HCT116 (cell line): ENCODE data around the gene KCNH3.

Source experiments
- CBX3 ChIP-seq: IDR thresholded peaks from 2 replicates; pipeline ENCODE4 v1.6.1; 2012; ENCODE audit warnings: low read depth
- CTCF ChIP-seq, 3 experiments: fragments of 200-600 bp in 1 of 3; sonication (generic) in 1 of 3; IDR thresholded peaks in 2 of 3; conservative IDR thresholded peaks in 1 of 3; 2 replicates each; pipeline ENCODE4 v1.5.1; 2012 to 2017; ENCODE audit warnings: low read depth in 2 of 3, low read length in 2 of 3, antibody characterized with exemption in 1 of 3, borderline replicate concordance in 1 of 3, control low read depth in 1 of 3, mild to moderate bottlenecking in 1 of 3, mixed read lengths in 1 of 3, mixed run types in 1 of 3, moderate library complexity in 1 of 3; ENCODE audit not compliant: insufficient read depth in 1 of 3
- EGR1 ChIP-seq: IDR thresholded peaks from 2 replicates; pipeline ENCODE4 v1.6.1; 2012; ENCODE audit warnings: low read depth
- EZH2 ChIP-seq: fragments of 200-600 bp; sonication (generic); IDR thresholded peaks from 2 replicates; pipeline ENCODE4 v1.6.1; 2017; ENCODE audit warnings: antibody characterized with exemption, mixed run types
- EZH2phosphoT487 ChIP-seq: fragments of 200-600 bp; IDR thresholded peaks from 2 replicates; pipeline ENCODE4 v1.6.1; 2018; ENCODE audit warnings: antibody characterized with exemption, borderline replicate concordance
- JUND ChIP-seq: IDR thresholded peaks from 2 replicates; pipeline ENCODE4 v1.6.1; 2012
- POLR2A ChIP-seq: IDR thresholded peaks from 2 replicates; pipeline ENCODE4 v1.7.0; 2011; ENCODE audit warnings: borderline replicate concordance; ENCODE audit not compliant: insufficient read depth, insufficient read length; ENCODE audit errors: extremely low read depth
- POLR2AphosphoS5 ChIP-seq: IDR thresholded peaks from 2 replicates; pipeline ENCODE4 v1.6.1; 2011; ENCODE audit warnings: mild to moderate bottlenecking, low read depth, low read length, moderate library complexity
- RAD21 ChIP-seq: IDR thresholded peaks from 2 replicates; pipeline ENCODE4 v1.6.1; 2012; ENCODE audit warnings: low read depth, mild to moderate bottlenecking
- REST ChIP-seq: IDR thresholded peaks from 2 replicates; pipeline ENCODE4 v1.6.1; 2012; ENCODE audit warnings: low read depth
- YY1 ChIP-seq: IDR thresholded peaks from 2 replicates; pipeline ENCODE4 v1.6.1; 2011; ENCODE audit warnings: low read length, low read depth, moderate library complexity, mild to moderate bottlenecking; ENCODE audit not compliant: insufficient replicate concordance; ENCODE audit errors: extremely low read depth
- TF ChIP-seq, protein P1 (sequence below): IDR thresholded peaks from 2 replicates; pipeline ENCODE4 v1.6.1; 2012

DNA sequence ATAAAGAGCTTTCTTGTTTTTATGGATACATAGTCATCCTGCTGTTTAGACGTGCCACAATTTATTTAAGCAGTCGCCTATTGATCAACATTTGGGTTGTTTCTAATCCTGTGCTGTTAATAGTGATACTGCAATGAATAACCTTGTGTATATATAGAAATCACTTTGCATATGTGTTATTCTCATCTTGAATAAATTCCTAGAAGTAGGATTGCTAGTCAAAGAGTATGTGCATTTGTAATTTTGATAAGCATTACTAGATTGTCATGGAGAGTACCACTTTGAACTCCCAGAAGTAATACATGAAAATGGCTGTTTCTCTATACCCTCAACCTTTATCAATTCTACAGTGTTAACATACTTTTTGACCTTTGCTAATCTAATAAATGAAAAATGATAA lies 44.9 kb upstream of the KCNH3 start:
- no peak for TF ChIP-seq RAD21
- no peak for TF ChIP-seq CTCF (IDR thresholded peaks at IDR 0.05 in 2 of 3, conservative IDR thresholded peaks at IDR 0.05 in 1 of 3; ENCODE audit: borderline replicate concordance in 1 of 3, insufficient read depth in 1 of 3, low read depth in 2 of 3, low read length in 2 of 3)
- no peak for TF ChIP-seq CBX3
- TF ChIP-seq, protein P1, sequence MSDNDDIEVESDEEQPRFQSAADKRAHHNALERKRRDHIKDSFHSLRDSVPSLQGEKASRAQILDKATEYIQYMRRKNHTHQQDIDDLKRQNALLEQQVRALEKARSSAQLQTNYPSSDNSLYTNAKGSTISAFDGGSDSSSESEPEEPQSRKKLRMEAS = no peak
- TF ChIP-seq POLR2AphosphoS5 = no peak
- TF ChIP-seq POLR2A = no peak
- TF ChIP-seq YY1 = no peak
- no peak for TF ChIP-seq REST
- no peak for TF ChIP-seq EZH2
- TF ChIP-seq EZH2phosphoT487 = no peak
- no peak for TF ChIP-seq JUND
- no peak for TF ChIP-seq EGR1
